Neutrophil (primary cell): ENCODE data around the gene MPND.

Experiments used
- H3K27ac ChIP-seq: fragments of 200-600 bp; sonication (generic); 2 replicates; pipeline ENCODE4 v1.5.1; 2016; ENCODE audit warnings: mild to moderate bottlenecking, moderate library complexity
- H3K27me3 ChIP-seq: fragments of 200-600 bp; sonication (generic); 2 replicates; pipeline ENCODE4 v1.6.0; 2016; ENCODE audit warnings: mild to moderate bottlenecking
- H3K36me3 ChIP-seq: fragments of 200-600 bp; sonication (generic); 2 replicates; pipeline ENCODE4 v1.5.1; 2017
- H3K4me1 ChIP-seq, 2 experiments: fragments of 200-600 bp in 1 of 2; sonication (generic) in 1 of 2; 1 replicate in 1 of 2; 2 replicates in 1 of 2; pipeline versions ENCODE4 v1.5.1 to v1.6.1; 2013 to 2016; ENCODE audit warnings: low read depth in 1 of 2, low read length in 1 of 2, mild to moderate bottlenecking in 1 of 2, moderate library complexity in 1 of 2; ENCODE audit not compliant: control insufficient read depth in 1 of 2, insufficient read depth in 1 of 2
- H3K4me3 ChIP-seq, 2 experiments: fragments of 200-600 bp in 1 of 2; sonication (generic) in 1 of 2; 1 replicate in 1 of 2; 2 replicates in 1 of 2; pipeline ENCODE4 v1.5.1; 2013 to 2016; ENCODE audit warnings: low read depth in 1 of 2, low read length in 1 of 2, mild to moderate bottlenecking in 1 of 2, moderate library complexity in 1 of 2
- H3K9me3 ChIP-seq: fragments of 200-600 bp; sonication (generic); 2 replicates; pipeline ENCODE4 v1.5.1; 2016
- CTCF ChIP-seq: fragments of 200-600 bp; sonication (generic); IDR thresholded peaks from 2 replicates; pipeline ENCODE4 v1.5.1; 2016; ENCODE audit warnings: antibody characterized with exemption

MPND gene

GRCh38 chr19:4323692-4324091 is 19.7 kb upstream of the MPND start:
- peaks cover 8 to 18% of the 10 kb centered on the region in 2 experiments for H3K4me1 ChIP-seq
- H3K4me3 ChIP-seq, result no peak overlapping the region
- no peaks in the 10 kb centered on the region for H3K36me3 ChIP-seq
- TF ChIP-seq CTCF, result no peak
- H3K27me3 ChIP-seq, result peaks cover 43% of the 10 kb centered on the region
- peaks cover 8% of the 10 kb centered on the region for H3K9me3 ChIP-seq
- no peak overlapping the region for H3K27ac ChIP-seq

GRCh38 chr19:4324228-4324627 is 19.1 kb upstream of the MPND start:
- H3K27ac ChIP-seq, result no peak overlapping the region
- no peak overlapping the region for H3K4me3 ChIP-seq
- peaks cover 48% of the 10 kb centered on the region for H3K27me3 ChIP-seq
- peaks cover 10 to 19% of the 10 kb centered on the region in 2 experiments for H3K4me1 ChIP-seq
- H3K36me3 ChIP-seq, result no peaks in the 10 kb centered on the region
- TF ChIP-seq CTCF, result no peak
- H3K9me3 ChIP-seq, result peaks cover 8% of the 10 kb centered on the region

- Histone ChIP-seq H3K27ac (no peak overlapping the region), H3K4me1 (peaks cover 10 to 19% of the 10 kb centered on the region in 2 experiments), H3K36me3 (no peaks in the 10 kb centered on the region), H3K4me3 (no peak overlapping the region), H3K9me3 (peaks cover 8% of the 10 kb centered on the region), H3K27me3 (peaks cover 56% of the 10 kb centered on the region)
- TF ChIP-seq CTCF, result no peak
Measured at GRCh38 chr19:4326215-4326836, 17.0 kb upstream of the MPND start.

GRCh38 chr19:4326837-4327251 is 16.5 kb upstream of the MPND start:
- H3K9me3 ChIP-seq, result peaks cover 6% of the 10 kb centered on the region
- H3K4me3 ChIP-seq, result peak overlapping the region in 1 of 2 experiments; percentile 56
- peaks cover 10 to 19% of the 10 kb centered on the region in 2 experiments for H3K4me1 ChIP-seq
- peaks cover 56% of the 10 kb centered on the region for H3K27me3 ChIP-seq
- H3K27ac ChIP-seq, result no peak overlapping the region
- TF ChIP-seq CTCF, result no peak
- H3K36me3 ChIP-seq, result no peaks in the 10 kb centered on the region

GRCh38 chr19:4327252-4327876 is 16.0 kb upstream of the MPND start:
- TF ChIP-seq CTCF, result no peak
- peaks cover under 1% of the 10 kb centered on the region for H3K9me3 ChIP-seq
- H3K27me3 ChIP-seq, result peaks cover 56% of the 10 kb centered on the region
- no peaks in the 10 kb centered on the region for H3K36me3 ChIP-seq
- H3K4me3 ChIP-seq, result peak overlapping the region; percentile 21 to 56
- peaks cover 10 to 19% of the 10 kb centered on the region in 2 experiments for H3K4me1 ChIP-seq
- no peak overlapping the region for H3K27ac ChIP-seq
